Thyroid gland (tissue), 4 donors: ENCODE results near the gene HINT3. TPM values are rescaled to one million over a fixed set of nuclear protein-coding genes. Genes with fewer than 3 reads are reported as not detected.
"Not testable (repeated sequence)": the region's sequence is repeated elsewhere in the genome, so short reads cannot be mapped to it uniquely, and the experiment has no call there.

Source experiments
- DNase-seq, 2 donors: peaks; one replicate each; pipeline ENCODE4 v3.0.0-alpha.2; 2019
- H3K27ac ChIP-seq, 3 donors: fragments of 200-600 bp; sonication (generic); 1 replicate in 2 of 3; 2 replicates in 1 of 3; pipeline ENCODE4 v1.5.1; 2016 to 2019; ENCODE audit warnings: mild to moderate bottlenecking in 1 of 3, moderate library complexity in 1 of 3
- H3K27me3 ChIP-seq: fragments of 200-600 bp; sonication (generic); one replicate; pipeline ENCODE4 v1.5.1; 2019
- H3K36me3 ChIP-seq, 2 donors: fragments of 200-600 bp; sonication (generic); one replicate each; pipeline ENCODE4 v1.5.1; 2016 to 2019
- H3K4me1 ChIP-seq, 2 donors: fragments of 200-600 bp; sonication (generic); one replicate each; pipeline ENCODE4 v1.5.1; 2017 to 2019
- H3K4me3 ChIP-seq, 3 donors: fragments of 200-600 bp; sonication (generic); replicated peaks in 1 of 3; 1 replicate in 2 of 3; 2 replicates in 1 of 3; pipeline ENCODE4 v1.5.1; 2016; ENCODE audit warnings: mild to moderate bottlenecking in 1 of 3
- H3K9me3 ChIP-seq: fragments of 200-600 bp; sonication (generic); one replicate; pipeline ENCODE4 v1.5.1; 2017
- POLR2A ChIP-seq, 2 donors: fragments of 450-650 bp; IDR thresholded peaks; one replicate each; pipeline ENCODE4 v1.6.1; 2017; ENCODE audit warnings: antibody characterized with exemption in 2 of 2, mild to moderate bottlenecking in 2 of 2, moderate library complexity in 1 of 2
- WGBS, 2 donors: methylation state at CpG; one replicate each; pipeline ENCODE4 v1.1.5; 2017; 5-methylcytosine and 5-hydroxymethylcytosine counted together
- intact Hi-C: fragments of 100-400 bp; cut with DNase I; formaldehyde crosslinking; loops from one replicate; pipeline ENCODE4 v1.15.1; 2023
- total RNA-seq, 4 donors: library from RNA; depleted of rRNA; stranded (reverse); fragments of >200 nt; gene quantifications; one replicate each; pipeline ENCODE4 v1.2.3, GENCODE V29; 2016
- TF ChIP-seq, protein P1 (sequence below), 6 experiments: fragments of 200-600 bp in 3 of 6; fragments of 450-650 bp in 3 of 6; sonication (generic) in 3 of 6; IDR thresholded peaks; one replicate each; pipeline ENCODE4 v1.5.1; 2016 to 2019; ENCODE audit warnings: antibody characterized with exemption in 6 of 6, mild to moderate bottlenecking in 2 of 6, inconsistent platforms in 1 of 6, moderate library complexity in 1 of 6

HINT3 gene
- total RNA-seq, 4 donors from 2014 or later, result 21.5 to 32.5 (median 26.3) TPM

DNA sequence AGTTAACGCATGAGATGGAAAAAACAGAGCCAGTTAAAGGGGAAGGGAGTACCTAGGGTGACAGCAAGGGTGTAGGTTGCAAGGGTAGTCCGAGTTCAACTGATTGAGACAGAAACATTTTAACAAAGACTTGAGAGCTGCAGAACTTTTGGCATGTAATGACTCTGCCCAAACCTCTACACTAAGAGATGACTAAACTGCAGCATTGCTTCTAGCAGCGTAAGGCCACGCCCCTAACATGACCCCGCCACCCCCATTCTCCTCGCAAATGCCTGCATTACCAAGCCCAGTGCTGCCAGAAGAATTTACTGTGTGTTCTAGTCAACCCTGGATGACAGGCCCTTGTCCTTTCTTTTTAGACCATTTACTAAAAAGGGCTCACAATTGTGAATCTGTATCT lies 6.3 kb upstream of the HINT3 start:
- Histone ChIP-seq H3K9me3 (no peaks in the 10 kb centered on the region), H3K27ac (no peak overlapping the region), H3K4me1 (peaks cover 14 to 27% of the 10 kb centered on the region in 2 donors), H3K4me3 (no peak overlapping the region), H3K27me3 (no peaks in the 10 kb centered on the region), H3K36me3 (no peaks in the 10 kb centered on the region)
- no peak for DNase-seq
- intact Hi-C loops, result loop anchor here (10.0 kb wide), 2 partner anchors 95 to 165 kb away; no protein-coding TSS in a partner anchor
- TF ChIP-seq, protein P1, sequence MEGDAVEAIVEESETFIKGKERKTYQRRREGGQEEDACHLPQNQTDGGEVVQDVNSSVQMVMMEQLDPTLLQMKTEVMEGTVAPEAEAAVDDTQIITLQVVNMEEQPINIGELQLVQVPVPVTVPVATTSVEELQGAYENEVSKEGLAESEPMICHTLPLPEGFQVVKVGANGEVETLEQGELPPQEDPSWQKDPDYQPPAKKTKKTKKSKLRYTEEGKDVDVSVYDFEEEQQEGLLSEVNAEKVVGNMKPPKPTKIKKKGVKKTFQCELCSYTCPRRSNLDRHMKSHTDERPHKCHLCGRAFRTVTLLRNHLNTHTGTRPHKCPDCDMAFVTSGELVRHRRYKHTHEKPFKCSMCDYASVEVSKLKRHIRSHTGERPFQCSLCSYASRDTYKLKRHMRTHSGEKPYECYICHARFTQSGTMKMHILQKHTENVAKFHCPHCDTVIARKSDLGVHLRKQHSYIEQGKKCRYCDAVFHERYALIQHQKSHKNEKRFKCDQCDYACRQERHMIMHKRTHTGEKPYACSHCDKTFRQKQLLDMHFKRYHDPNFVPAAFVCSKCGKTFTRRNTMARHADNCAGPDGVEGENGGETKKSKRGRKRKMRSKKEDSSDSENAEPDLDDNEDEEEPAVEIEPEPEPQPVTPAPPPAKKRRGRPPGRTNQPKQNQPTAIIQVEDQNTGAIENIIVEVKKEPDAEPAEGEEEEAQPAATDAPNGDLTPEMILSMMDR (IDR thresholded peaks at IDR 0.05), result no peak
- TF ChIP-seq POLR2A (IDR thresholded peaks at IDR 0.05), result no peak
- 70 to 92% methylated on average over 6 of the region's 6 CpGs for WGBS, 2 donors

DNA sequence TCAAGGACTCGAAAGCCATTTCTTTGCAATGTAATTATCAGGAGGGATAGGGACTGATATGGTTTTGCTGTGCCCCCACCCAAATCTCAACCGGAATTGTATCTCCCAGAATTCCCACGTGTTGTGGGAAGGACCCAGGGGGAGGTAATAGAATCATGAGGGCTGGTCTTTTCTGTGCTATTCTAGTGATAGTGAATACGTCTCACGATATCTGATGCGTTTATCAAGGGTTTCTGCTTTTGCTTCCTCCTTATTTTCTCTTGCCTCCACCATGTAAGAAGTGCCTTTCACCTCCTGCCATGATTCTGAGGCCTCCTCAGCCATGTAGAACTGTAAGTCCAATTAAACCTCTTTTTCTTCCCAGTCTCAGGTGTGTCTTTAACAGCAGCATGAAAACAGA lies 5.9 kb upstream of the HINT3 start:
- WGBS, 2 donors, result 80 to 85% methylated on average over 6 of the region's 6 CpGs
- not testable (repeated sequence) for DNase-seq, H3K4me3 ChIP-seq, H3K36me3 ChIP-seq, H3K9me3 ChIP-seq, H3K27me3 ChIP-seq, H3K27ac ChIP-seq
- peaks cover 9 to 23% of the 10 kb centered on the region in 2 donors for H3K4me1 ChIP-seq
- intact Hi-C loops, result loop anchor here (10.0 kb wide), 2 partner anchors 96 to 166 kb away; no protein-coding TSS in a partner anchor

DNA sequence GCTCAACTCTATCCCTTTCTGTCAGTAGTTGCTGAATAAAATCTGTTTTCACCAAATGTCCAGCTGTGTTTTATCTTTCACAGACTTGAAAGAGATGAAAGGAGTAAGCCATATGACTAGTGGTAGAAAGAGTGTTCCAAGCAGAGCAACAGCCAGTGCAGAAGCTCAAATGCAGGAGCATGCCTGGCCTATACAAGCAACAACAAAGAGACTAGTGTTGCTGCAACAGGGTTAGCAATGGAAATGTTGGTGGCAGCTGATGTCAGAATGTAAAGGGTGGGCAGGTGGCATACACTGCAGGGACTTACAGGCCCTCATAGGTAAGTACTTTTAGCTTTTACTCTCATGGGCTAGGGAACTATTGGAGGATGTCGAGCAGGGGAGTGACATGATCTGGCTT lies 5.2 kb upstream of the HINT3 start:
- intact Hi-C loops, result loop anchor here (10.0 kb wide), 2 partner anchors 97 to 167 kb away; no protein-coding TSS in a partner anchor
- no peak overlapping the region for H3K27ac ChIP-seq
- H3K9me3 ChIP-seq, result no peaks in the 10 kb centered on the region
- DNase-seq, result no peak
- H3K4me1 ChIP-seq, result peaks cover 3 to 17% of the 10 kb centered on the region in 2 donors
- no peaks in the 10 kb centered on the region for H3K27me3 ChIP-seq
- WGBS, 2 donors, result 87 to 92% methylated on average over 1 of the region's 1 CpG
- TF ChIP-seq, protein P1 (IDR thresholded peaks at IDR 0.05), result no peak
- TF ChIP-seq POLR2A (IDR thresholded peaks at IDR 0.05), result no peak
- H3K4me3 ChIP-seq, result no peak overlapping the region
- no peaks in the 10 kb centered on the region for H3K36me3 ChIP-seq

DNA sequence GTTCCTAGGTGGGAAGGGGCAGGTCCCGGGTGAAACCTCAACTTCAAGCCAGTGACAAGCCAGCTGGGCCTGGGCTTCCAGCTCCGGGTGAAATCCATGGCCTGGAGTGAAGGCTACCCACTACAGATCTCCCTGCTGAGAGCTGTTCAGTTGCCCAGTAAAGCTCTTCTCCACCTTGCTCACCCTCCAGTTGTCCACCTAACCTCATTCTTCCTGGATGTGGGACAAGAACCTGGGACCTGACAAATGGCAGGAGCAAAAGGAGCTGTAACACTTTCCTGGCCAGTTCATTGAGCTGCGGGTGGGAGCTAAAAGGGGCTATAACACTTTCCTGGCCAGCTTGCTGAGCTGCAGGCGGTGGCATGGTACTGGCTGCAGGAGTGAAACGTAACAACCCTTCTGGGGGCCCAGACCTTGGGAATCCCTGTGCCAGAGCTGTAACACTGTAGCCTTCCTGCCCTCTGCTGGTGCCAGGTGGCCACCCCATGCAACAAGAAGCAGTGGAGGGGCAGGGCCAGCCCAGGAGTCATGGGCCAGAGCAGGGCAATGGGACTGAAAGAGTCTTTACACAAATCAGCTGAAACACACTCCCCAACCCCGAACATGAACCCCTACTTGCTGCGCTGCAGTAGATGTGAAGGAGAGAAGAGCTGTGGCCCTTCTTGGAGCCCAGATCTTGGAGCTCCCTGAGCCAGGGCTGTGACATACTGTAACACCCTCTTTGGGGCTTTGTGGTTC lies 3.6 kb upstream of the HINT3 start:
- intact Hi-C loops, result loop anchor here (10.0 kb wide), 2 partner anchors 98 to 168 kb away; no protein-coding TSS in a partner anchor
- H3K4me1 ChIP-seq, result peaks cover 0 to 6% of the 10 kb centered on the region in 2 donors
- 83 to 84% methylated on average over 6 to 7 of the region's 7 CpGs for WGBS, 2 donors

DNA sequence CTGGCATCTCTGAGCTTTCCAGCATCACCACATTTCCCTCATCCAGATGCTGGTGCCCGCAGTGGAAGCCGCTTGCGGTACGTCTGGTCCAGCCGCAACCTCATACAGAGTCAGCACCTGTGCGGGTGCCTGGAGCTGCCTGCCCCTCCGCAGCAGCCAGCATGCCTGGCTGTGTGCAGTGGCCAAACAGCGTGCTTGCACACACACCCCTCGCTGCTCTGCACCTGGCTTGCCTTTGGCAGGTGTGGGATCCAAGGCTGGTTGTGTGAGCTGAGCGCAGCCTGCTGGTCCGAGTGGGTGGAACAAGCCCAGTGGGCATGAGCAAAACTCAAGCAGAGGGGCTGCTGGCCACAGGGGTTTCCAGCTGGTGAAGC lies 3.1 kb upstream of the HINT3 start:
- H3K36me3 ChIP-seq, result no peaks in the 10 kb centered on the region
- no peaks in the 10 kb centered on the region for H3K9me3 ChIP-seq
- H3K4me1 ChIP-seq, result peaks cover 0 to 9% of the 10 kb centered on the region in 2 donors
- TF ChIP-seq POLR2A (IDR thresholded peaks at IDR 0.05), result no peak
- TF ChIP-seq, protein P1 (IDR thresholded peaks at IDR 0.05), result no peak
- H3K27ac ChIP-seq, result no peak overlapping the region
- no peaks in the 10 kb centered on the region for H3K27me3 ChIP-seq
- no peak for DNase-seq
- WGBS, 2 donors, result 66 to 83% methylated on average over 9 to 11 of the region's 11 CpGs
- no peak overlapping the region for H3K4me3 ChIP-seq
- intact Hi-C loops, result loop anchor here (10.0 kb wide), 2 partner anchors 99 to 169 kb away; no protein-coding TSS in a partner anchor

More for the DNA sequence above, 3.6 kb upstream of the HINT3 start:
- no peak overlapping the region for H3K27ac ChIP-seq
- no peaks in the 10 kb centered on the region for H3K27me3 ChIP-seq
- TF ChIP-seq, protein P1 (IDR thresholded peaks at IDR 0.05), result no peak
- H3K9me3 ChIP-seq, result no peaks in the 10 kb centered on the region
- H3K36me3 ChIP-seq, result no peaks in the 10 kb centered on the region
- DNase-seq, result no peak
- no peak overlapping the region for H3K4me3 ChIP-seq
